Suprapubic skin (tissue), 4 donors: ENCODE results near the gene TXNDC11. TPM values are rescaled to one million over a fixed set of nuclear protein-coding genes. Genes with fewer than 3 reads are reported as not detected.
A peak's percentile ranks its signal among the peaks of the same experiment; 100 is the strongest.

ENCODE experiments used
- DNase-seq, 2 donors: peaks; one replicate each; pipeline ENCODE4 v3.0.0-alpha.2; 2019; ENCODE audit warnings: low spot score in 2 of 2
- H3K27ac ChIP-seq: fragments of 200-600 bp; sonication (generic); one replicate; pipeline ENCODE4 v1.5.1; 2019
- H3K27me3 ChIP-seq: fragments of 200-600 bp; sonication (generic); one replicate; pipeline ENCODE4 v1.5.1; 2019
- H3K36me3 ChIP-seq: fragments of 200-600 bp; sonication (generic); one replicate; pipeline ENCODE4 v1.5.1; 2019
- H3K4me1 ChIP-seq: fragments of 200-600 bp; sonication (generic); one replicate; pipeline ENCODE4 v1.5.1; 2019
- H3K4me3 ChIP-seq: fragments of 200-600 bp; sonication (generic); one replicate; pipeline ENCODE4 v1.5.1; 2019; ENCODE audit warnings: mild to moderate bottlenecking
- H3K9me3 ChIP-seq: fragments of 200-600 bp; sonication (generic); one replicate; pipeline ENCODE4 v1.5.1; 2019
- EP300 ChIP-seq: sonication (generic); formaldehyde crosslinking; IDR thresholded peaks from one replicate; pipeline ENCODE4 v1.6.1; 2017; ENCODE audit warnings: antibody characterized with exemption
- POLR2A ChIP-seq, 2 donors: fragments of 450-650 bp; IDR thresholded peaks; one replicate each; pipeline ENCODE4 v1.6.1; 2017; ENCODE audit warnings: antibody characterized with exemption in 2 of 2, mild to moderate bottlenecking in 2 of 2, moderate library complexity in 2 of 2
- POLR2AphosphoS5 ChIP-seq, 3 donors: sonication (generic); formaldehyde crosslinking; IDR thresholded peaks; one replicate each; pipeline ENCODE4 v1.6.1; 2017; ENCODE audit warnings: antibody characterized with exemption in 3 of 3
- WGBS: methylation state at CpG from one replicate; pipeline ENCODE4 v1.1.5; 2018; 5-methylcytosine and 5-hydroxymethylcytosine counted together
- total RNA-seq, 4 donors: library from RNA; depleted of rRNA; stranded (reverse); fragments of >200 nt; gene quantifications; one replicate each; pipeline ENCODE4 v1.1.0, GENCODE V29; 2016
- TF ChIP-seq, protein P1 (sequence below), 2 donors: fragments of 200-600 bp in 1 of 2; fragments of 450-650 bp in 1 of 2; sonication (generic) in 1 of 2; IDR thresholded peaks; one replicate each; pipeline ENCODE4 v1.5.1; 2016 to 2019; ENCODE audit warnings: antibody characterized with exemption in 2 of 2, mild to moderate bottlenecking in 1 of 2, moderate library complexity in 1 of 2

The TXNDC11 gene
- total RNA-seq, 4 donors from 2014 or later, result 31.0 to 42.2 (median 35.1) TPM

DNA sequence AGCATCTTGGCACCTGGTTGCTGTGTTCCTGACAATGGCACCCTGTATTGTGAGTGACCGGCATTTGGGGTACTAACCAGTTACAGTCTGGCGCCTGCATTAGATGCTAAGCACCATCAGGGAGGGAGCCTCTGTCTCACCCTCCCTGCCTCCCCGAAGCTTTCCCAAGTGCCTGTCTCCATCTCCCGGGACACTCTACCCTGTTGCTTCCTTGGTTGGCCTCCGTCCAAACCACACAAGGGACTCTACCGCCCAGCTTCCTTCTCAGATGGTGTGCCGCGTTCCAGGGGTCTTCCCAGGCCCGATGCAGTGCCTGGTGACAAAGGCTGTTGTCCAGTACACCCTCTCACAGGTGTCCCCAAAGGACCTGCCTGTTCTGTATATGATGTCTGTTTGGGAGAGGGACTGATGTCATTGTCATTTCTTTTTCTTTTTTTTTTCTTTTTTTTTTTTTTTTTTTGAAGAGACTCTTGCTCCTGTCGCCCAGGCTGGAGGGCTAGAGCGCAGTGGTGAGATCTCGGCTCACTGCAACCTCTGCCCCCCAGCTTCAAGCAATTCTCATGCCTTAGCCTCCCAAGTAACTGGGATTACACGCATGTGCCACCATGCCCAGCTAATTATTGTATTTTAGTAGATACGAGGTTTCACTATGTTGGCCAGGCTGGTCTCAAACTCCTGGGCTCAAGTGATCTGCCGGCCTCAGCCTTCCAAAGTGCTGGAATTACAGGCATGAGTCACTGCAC is 67.7 kb downstream of the TXNDC11 start:
- no peaks in the 10 kb centered on the region for H3K27me3 ChIP-seq
- peak overlapping the region; percentile 30 for H3K27ac ChIP-seq
- no peak for DNase-seq
- no peak overlapping the region for H3K4me3 ChIP-seq
- TF ChIP-seq POLR2A (IDR thresholded peaks at IDR 0.05) (no peak), POLR2AphosphoS5 (IDR thresholded peaks at IDR 0.05) (no peak), EP300 (no peak)
- TF ChIP-seq, protein P1, sequence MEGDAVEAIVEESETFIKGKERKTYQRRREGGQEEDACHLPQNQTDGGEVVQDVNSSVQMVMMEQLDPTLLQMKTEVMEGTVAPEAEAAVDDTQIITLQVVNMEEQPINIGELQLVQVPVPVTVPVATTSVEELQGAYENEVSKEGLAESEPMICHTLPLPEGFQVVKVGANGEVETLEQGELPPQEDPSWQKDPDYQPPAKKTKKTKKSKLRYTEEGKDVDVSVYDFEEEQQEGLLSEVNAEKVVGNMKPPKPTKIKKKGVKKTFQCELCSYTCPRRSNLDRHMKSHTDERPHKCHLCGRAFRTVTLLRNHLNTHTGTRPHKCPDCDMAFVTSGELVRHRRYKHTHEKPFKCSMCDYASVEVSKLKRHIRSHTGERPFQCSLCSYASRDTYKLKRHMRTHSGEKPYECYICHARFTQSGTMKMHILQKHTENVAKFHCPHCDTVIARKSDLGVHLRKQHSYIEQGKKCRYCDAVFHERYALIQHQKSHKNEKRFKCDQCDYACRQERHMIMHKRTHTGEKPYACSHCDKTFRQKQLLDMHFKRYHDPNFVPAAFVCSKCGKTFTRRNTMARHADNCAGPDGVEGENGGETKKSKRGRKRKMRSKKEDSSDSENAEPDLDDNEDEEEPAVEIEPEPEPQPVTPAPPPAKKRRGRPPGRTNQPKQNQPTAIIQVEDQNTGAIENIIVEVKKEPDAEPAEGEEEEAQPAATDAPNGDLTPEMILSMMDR (IDR thresholded peaks at IDR 0.05), result no peak
- WGBS, result 66% methylated on average over 15 of the region's 15 CpGs
- peaks cover 89% of the 10 kb centered on the region for H3K4me1 ChIP-seq
- no peaks in the 10 kb centered on the region for H3K9me3 ChIP-seq
- peaks cover 36% of the 10 kb centered on the region for H3K36me3 ChIP-seq

DNA sequence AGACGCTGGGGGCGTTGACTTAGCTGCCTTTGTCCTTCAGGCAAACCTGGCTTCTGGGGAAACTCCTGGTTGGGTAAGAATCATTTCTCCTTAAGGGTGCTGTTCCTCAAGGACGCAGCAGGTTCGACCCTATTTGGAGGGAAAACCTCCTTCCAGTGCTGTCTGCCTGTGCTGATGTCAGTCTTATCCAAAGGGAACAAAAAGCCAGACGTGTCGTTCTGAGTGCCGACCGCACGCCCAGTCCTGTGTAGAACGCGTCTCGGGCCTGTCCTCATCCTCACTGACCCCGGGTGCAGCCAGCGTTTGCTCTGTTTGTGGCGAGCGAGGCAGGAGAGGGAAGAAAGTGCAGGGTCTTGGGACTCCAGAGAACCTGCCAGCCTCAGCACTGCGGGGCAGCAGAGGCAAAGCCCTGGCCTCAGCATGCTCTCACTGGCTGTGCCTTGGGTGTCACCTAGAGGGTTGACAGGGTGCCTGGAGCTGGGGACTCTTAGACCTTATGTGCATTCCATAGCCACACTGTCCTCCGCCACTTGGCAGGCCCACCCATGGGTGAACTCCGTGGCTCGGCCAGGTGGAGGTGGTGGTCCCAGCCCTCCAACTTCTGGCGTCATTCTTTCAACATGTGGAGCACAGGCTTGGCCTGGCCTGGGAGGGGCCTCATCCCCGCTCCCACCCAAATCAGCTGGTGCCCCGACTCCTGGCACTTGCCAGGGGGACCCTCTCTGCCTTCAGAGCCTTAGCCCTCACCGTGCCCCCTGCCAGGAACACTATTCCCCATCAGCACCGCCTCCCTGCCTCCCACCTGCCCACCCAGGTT is 68.4 kb downstream of the TXNDC11 start:
- no peaks in the 10 kb centered on the region for H3K9me3 ChIP-seq
- H3K4me3 ChIP-seq, result no peak overlapping the region
- WGBS, result 71% methylated on average over 10 of the region's 25 CpGs
- DNase-seq, result no peak
- no peaks in the 10 kb centered on the region for H3K27me3 ChIP-seq
- TF ChIP-seq EP300, result no peak
- no peak for TF ChIP-seq POLR2A (IDR thresholded peaks at IDR 0.05)
- TF ChIP-seq, protein P1 (IDR thresholded peaks at IDR 0.05), result no peak
- TF ChIP-seq POLR2AphosphoS5 (IDR thresholded peaks at IDR 0.05), result no peak
- peaks cover 29% of the 10 kb centered on the region for H3K36me3 ChIP-seq
- no peak overlapping the region for H3K27ac ChIP-seq
- H3K4me1 ChIP-seq, result peaks cover 94% of the 10 kb centered on the region

DNA sequence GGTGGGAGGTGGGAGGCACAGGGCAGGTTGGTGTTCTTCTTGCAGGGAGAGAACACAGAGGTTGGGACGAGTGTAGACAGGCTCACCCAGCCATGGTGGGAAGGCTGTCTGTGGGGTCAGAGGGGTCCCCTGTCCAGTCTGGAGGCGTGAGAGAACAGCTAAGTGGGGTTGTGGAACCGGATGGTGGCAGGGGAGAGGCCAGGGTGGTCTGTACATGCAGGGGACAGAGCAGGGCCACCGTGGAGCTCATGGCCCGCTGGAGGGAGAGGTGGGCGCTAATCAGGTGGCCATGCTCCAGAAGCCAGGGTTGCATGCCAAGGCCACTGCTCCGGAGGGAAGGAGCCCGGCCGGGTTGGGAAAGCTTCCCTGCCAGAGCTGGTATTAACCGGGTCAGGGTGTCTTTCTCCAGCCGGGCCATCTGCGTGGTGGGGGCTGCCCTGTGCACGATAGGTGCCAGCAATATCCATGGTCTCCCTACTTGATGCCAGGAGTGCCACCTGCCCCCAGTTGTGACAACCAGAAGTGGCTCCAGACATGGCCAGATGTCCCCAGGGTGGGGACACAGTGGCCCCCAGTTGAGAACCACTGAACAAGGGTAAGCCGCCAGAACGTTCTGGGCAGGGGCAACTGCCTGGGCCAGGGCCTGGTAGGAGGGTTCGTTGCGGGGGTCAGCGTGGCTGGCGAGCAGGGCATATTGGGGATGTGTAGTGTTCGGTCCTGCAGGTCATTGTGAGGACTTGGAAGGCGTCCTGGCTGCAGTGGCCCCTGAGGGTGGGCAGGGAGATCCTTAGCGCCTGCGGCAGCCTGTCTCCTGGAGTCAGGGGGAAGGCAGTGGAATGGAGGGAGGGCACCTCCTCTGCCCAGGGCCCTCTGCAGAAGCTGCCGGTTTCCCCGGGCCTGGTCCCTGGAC is 69.3 kb downstream of the TXNDC11 start:
- peak overlapping the region; percentile 39 for H3K27ac ChIP-seq
- H3K4me3 ChIP-seq, result no peak overlapping the region
- 62% methylated on average over 25 of the region's 25 CpGs for WGBS
- peaks cover 94% of the 10 kb centered on the region for H3K4me1 ChIP-seq
- DNase-seq, result no peak
- H3K36me3 ChIP-seq, result peaks cover 20% of the 10 kb centered on the region
- no peaks in the 10 kb centered on the region for H3K27me3 ChIP-seq
- no peaks in the 10 kb centered on the region for H3K9me3 ChIP-seq
- TF ChIP-seq POLR2A (IDR thresholded peaks at IDR 0.05) (no peak), EP300 (no peak), POLR2AphosphoS5 (IDR thresholded peaks at IDR 0.05) (no peak)
- TF ChIP-seq, protein P1 (IDR thresholded peaks at IDR 0.05), result no peak

DNA sequence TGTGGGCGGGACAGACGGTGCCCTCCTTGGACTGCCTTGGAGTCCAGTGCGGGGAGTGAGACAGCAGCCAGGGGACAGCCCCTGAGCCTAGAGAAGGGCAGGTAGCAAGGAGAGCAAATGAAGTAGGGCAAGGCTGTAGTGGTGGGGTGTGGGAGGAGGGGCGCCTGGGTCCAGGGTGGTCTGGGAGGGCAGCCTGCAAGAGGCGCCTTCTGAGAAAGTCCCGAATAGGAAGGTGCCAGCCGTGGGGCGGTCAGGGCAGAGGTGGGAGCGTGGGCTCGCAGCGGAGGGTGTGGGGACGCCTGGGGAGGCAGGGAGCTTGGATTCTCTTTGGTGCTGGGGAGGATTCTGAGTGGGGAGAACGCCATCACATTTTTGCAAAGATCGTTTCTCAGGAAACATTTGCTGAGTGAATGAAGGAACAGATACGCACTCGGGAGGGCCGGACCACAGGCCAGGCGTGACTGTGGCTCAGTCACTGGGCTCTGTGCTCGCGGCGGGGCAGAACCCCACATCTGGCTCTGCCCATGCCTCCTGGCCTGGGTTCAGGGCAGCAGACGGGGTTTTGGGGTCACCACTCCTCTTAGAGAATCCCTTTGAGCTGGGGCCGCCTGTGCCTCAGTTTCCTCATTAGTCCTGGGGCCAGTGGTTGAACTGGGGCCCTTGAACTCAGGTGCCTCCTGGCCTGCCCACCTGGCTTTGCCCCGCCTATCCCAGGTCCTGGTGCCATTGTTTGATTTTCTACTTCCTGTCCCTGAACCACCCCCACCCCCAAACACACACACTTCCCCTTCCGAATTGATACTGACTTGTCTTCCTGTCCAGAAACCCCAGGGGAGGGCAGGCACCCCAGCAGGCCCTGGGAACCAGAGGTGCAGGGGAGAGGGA is 70.2 kb downstream of the TXNDC11 start:
- Histone ChIP-seq H3K4me1 (peaks cover 89% of the 10 kb centered on the region), H3K36me3 (peaks cover 12% of the 10 kb centered on the region), H3K4me3 (no peak overlapping the region), H3K27ac (no peak overlapping the region), H3K9me3 (no peaks in the 10 kb centered on the region), H3K27me3 (no peaks in the 10 kb centered on the region)
- 84% methylated on average over 25 of the region's 25 CpGs for WGBS
- no peak for DNase-seq
- TF ChIP-seq POLR2AphosphoS5 (IDR thresholded peaks at IDR 0.05), result no peak
- TF ChIP-seq, protein P1 (IDR thresholded peaks at IDR 0.05), result no peak
- no peak for TF ChIP-seq EP300
- no peak for TF ChIP-seq POLR2A (IDR thresholded peaks at IDR 0.05)
